NB4 (cell line): ENCODE results near the gene PRRG2.

Experiments used
- DNase-seq: peaks from one replicate; pipeline ENCODE4 v3.0.0; 2010; ENCODE audit warnings: low read depth
- H3K4me3 ChIP-seq: one replicate; pipeline ENCODE4 v1.5.1; 2011; ENCODE audit warnings: mild to moderate bottlenecking, low read depth, low read length, moderate library complexity
- CTCF ChIP-seq: IDR thresholded peaks from one replicate; pipeline ENCODE4 v1.5.1; 2012; ENCODE audit warnings: low read depth, low read length
- MAX ChIP-seq: IDR thresholded peaks from 2 replicates; pipeline ENCODE4 v1.6.1; 2011; ENCODE audit warnings: low read depth, low read length
- MYC ChIP-seq: IDR thresholded peaks from 2 replicates; pipeline ENCODE4 v1.6.1; 2011; ENCODE audit warnings: low read depth, low read length
- POLR2A ChIP-seq: IDR thresholded peaks from 2 replicates; pipeline ENCODE4 v1.6.1; 2011; ENCODE audit warnings: mild to moderate bottlenecking; ENCODE audit not compliant: insufficient read length; ENCODE audit errors: extremely low read depth

Gene PRRG2

GRCh38 chr19:49594157-49594992, 13.3 kb downstream of the PRRG2 start:
- H3K4me3 ChIP-seq = peak overlapping the region; percentile 50
- DNase-seq = no peak
- TF ChIP-seq POLR2A = no peak
- no peak for TF ChIP-seq MAX
- TF ChIP-seq MYC = no peak
- TF ChIP-seq CTCF = no peak

GRCh38 chr19:49594993-49595818, 14.1 kb downstream of the PRRG2 start:
- no peak for DNase-seq
- H3K4me3 ChIP-seq = no peak overlapping the region
- no peak for TF ChIP-seq MYC
- TF ChIP-seq POLR2A = no peak
- no peak for TF ChIP-seq MAX
- no peak for TF ChIP-seq CTCF

GRCh38 chr19:49595819-49596404, 14.8 kb downstream of the PRRG2 start:
- no peak overlapping the region for H3K4me3 ChIP-seq

GRCh38 chr19:49596407-49596806, 15.3 kb downstream of the PRRG2 start:
- DNase-seq = no peak
- TF ChIP-seq CTCF (no peak), POLR2A (no peak), MYC (no peak), MAX (no peak)
- H3K4me3 ChIP-seq = no peak overlapping the region

More at GRCh38 chr19:49595819-49596404, 14.8 kb downstream of the PRRG2 start:
- TF ChIP-seq MAX (no peak), CTCF (no peak), POLR2A (no peak), MYC (no peak)
- no peak for DNase-seq

GRCh38 chr19:49596954-49597702, 16.0 kb downstream of the PRRG2 start:
- DNase-seq = no peak
- TF ChIP-seq MAX = no peak
- no peak for TF ChIP-seq CTCF
- TF ChIP-seq MYC = no peak
- TF ChIP-seq POLR2A = no peak
- H3K4me3 ChIP-seq = no peak overlapping the region
